Esophagus muscularis mucosa (tissue), 4 donors: ENCODE data around the gene MB21D2.

Experiments used
- CTCF ChIP-seq, 3 experiments: fragments of 200-600 bp in 2 of 3; fragments of 450-650 bp in 1 of 3; sonication (generic) in 2 of 3; IDR thresholded peaks; one replicate each; pipeline ENCODE4 v1.5.1; 2017 to 2019; ENCODE audit warnings: antibody characterized with exemption in 3 of 3, mild to moderate bottlenecking in 2 of 3, moderate library complexity in 1 of 3
- EP300 ChIP-seq: sonication (generic); formaldehyde crosslinking; IDR thresholded peaks from one replicate; pipeline ENCODE4 v1.6.1; 2017; ENCODE audit warnings: antibody characterized with exemption
- POLR2A ChIP-seq: fragments of 450-650 bp; IDR thresholded peaks from one replicate; pipeline ENCODE4 v1.6.1; 2017; ENCODE audit warnings: antibody characterized with exemption, moderate library complexity, mild to moderate bottlenecking, low read depth
- POLR2AphosphoS5 ChIP-seq, 2 donors: sonication (generic); formaldehyde crosslinking; IDR thresholded peaks; one replicate each; pipeline ENCODE4 v1.6.1; 2017; ENCODE audit warnings: antibody characterized with exemption in 2 of 2

- TF ChIP-seq CTCF (IDR thresholded peaks at IDR 0.05) (no peak), POLR2A (no peak), EP300 (no peak), POLR2AphosphoS5 (IDR thresholded peaks at IDR 0.05) (no peak)
Measured at GRCh38 chr3:192923731-192924130, 6.1 kb upstream of the MB21D2 start.
